Esophagus muscularis mucosa (tissue), 3 donors: ENCODE data around the gene SOX8.

Source experiments
- POLR2A ChIP-seq: fragments of 450-650 bp; IDR thresholded peaks from one replicate; pipeline ENCODE4 v1.6.1; 2017; ENCODE audit warnings: antibody characterized with exemption, moderate library complexity, mild to moderate bottlenecking, low read depth
- TF ChIP-seq, protein P1 (sequence below), 3 experiments: fragments of 200-600 bp in 2 of 3; fragments of 450-650 bp in 1 of 3; sonication (generic) in 2 of 3; IDR thresholded peaks; one replicate each; pipeline ENCODE4 v1.5.1; 2017 to 2019; ENCODE audit warnings: antibody characterized with exemption in 3 of 3, mild to moderate bottlenecking in 2 of 3, moderate library complexity in 1 of 3

GRCh38 chr16:997440-998051, 16.0 kb downstream of the SOX8 start:
- TF ChIP-seq, protein P1, sequence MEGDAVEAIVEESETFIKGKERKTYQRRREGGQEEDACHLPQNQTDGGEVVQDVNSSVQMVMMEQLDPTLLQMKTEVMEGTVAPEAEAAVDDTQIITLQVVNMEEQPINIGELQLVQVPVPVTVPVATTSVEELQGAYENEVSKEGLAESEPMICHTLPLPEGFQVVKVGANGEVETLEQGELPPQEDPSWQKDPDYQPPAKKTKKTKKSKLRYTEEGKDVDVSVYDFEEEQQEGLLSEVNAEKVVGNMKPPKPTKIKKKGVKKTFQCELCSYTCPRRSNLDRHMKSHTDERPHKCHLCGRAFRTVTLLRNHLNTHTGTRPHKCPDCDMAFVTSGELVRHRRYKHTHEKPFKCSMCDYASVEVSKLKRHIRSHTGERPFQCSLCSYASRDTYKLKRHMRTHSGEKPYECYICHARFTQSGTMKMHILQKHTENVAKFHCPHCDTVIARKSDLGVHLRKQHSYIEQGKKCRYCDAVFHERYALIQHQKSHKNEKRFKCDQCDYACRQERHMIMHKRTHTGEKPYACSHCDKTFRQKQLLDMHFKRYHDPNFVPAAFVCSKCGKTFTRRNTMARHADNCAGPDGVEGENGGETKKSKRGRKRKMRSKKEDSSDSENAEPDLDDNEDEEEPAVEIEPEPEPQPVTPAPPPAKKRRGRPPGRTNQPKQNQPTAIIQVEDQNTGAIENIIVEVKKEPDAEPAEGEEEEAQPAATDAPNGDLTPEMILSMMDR (IDR thresholded peaks at IDR 0.05): no peak
- TF ChIP-seq POLR2A: no peak
